WI38 (cell line): ENCODE measurements around the gene SHROOM3.

Experiments
- H3K4me3 ChIP-seq: 2 replicates; pipeline ENCODE4 v1.5.1; 2011; ENCODE audit warnings: low read depth, mild to moderate bottlenecking, control low read depth, low read length
- CTCF ChIP-seq: IDR thresholded peaks from 2 replicates; pipeline ENCODE4 v1.5.1; 2012; ENCODE audit warnings: low read depth, mild to moderate bottlenecking, control low read depth, low read length

SHROOM3 gene

GRCh38 chr4:76548704-76549103 is 113.7 kb downstream of the SHROOM3 start:
- H3K4me3 ChIP-seq, result no peak overlapping the region
- no peak for TF ChIP-seq CTCF

- no peak for TF ChIP-seq CTCF
- no peak overlapping the region for H3K4me3 ChIP-seq
Measured at GRCh38 chr4:76549765-76550164, 114.7 kb downstream of the SHROOM3 start.

GRCh38 chr4:76550966-76551780 is 116.1 kb downstream of the SHROOM3 start:
- no peak for TF ChIP-seq CTCF
- H3K4me3 ChIP-seq, result no peak overlapping the region

- no peak for TF ChIP-seq CTCF
- H3K4me3 ChIP-seq, result no peak overlapping the region
Measured at GRCh38 chr4:76554630-76555029, 119.6 kb downstream of the SHROOM3 start.

GRCh38 chr4:76556452-76556851 is 121.4 kb downstream of the SHROOM3 start:
- TF ChIP-seq CTCF, result no peak
- no peak overlapping the region for H3K4me3 ChIP-seq

GRCh38 chr4:76558396-76559235 is 123.6 kb downstream of the SHROOM3 start:
- no peak overlapping the region for H3K4me3 ChIP-seq
- no peak for TF ChIP-seq CTCF
